Fibroblast of mammary gland (primary cell): ENCODE data around the gene TTBK2.

Source experiments
- DNase-seq: peaks from one replicate; pipeline ENCODE4 v3.0.0-alpha.2; 2010; ENCODE audit warnings: low read depth
- H3K4me3 ChIP-seq: 2 replicates; pipeline ENCODE4 v1.5.1; 2011; ENCODE audit warnings: low read depth, mild to moderate bottlenecking, low read length, moderate library complexity; ENCODE audit not compliant: control insufficient read depth
- TF ChIP-seq, protein P1 (sequence below): conservative IDR thresholded peaks from 2 replicates; pipeline ENCODE4 v1.5.1; 2011; ENCODE audit warnings: low read depth, low read length, inconsistent platforms; ENCODE audit not compliant: control insufficient read depth, insufficient read depth

Gene TTBK2

DNA sequence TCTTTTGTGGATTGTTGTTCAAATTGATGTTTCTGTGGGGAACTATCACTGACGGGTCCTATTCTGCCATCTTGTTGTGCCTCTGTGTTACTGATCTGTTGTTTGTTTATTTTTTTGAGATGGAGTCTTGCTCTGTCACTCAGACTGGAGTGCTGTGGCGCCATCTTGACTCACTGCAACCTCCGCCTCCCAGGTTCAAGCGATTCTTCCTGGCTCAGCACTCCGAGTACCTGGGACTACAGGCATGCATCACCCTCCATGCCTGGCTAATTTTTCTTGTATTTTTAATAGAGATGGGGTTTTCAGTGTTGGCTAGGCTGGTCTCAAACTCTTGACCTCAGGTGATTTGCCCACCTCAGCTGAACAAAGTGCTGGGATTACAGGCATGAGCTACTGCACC is 215.2 kb downstream of the TTBK2 start:
- DNase-seq: no peak
- TF ChIP-seq, protein P1, sequence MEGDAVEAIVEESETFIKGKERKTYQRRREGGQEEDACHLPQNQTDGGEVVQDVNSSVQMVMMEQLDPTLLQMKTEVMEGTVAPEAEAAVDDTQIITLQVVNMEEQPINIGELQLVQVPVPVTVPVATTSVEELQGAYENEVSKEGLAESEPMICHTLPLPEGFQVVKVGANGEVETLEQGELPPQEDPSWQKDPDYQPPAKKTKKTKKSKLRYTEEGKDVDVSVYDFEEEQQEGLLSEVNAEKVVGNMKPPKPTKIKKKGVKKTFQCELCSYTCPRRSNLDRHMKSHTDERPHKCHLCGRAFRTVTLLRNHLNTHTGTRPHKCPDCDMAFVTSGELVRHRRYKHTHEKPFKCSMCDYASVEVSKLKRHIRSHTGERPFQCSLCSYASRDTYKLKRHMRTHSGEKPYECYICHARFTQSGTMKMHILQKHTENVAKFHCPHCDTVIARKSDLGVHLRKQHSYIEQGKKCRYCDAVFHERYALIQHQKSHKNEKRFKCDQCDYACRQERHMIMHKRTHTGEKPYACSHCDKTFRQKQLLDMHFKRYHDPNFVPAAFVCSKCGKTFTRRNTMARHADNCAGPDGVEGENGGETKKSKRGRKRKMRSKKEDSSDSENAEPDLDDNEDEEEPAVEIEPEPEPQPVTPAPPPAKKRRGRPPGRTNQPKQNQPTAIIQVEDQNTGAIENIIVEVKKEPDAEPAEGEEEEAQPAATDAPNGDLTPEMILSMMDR: no peak
- H3K4me3 ChIP-seq: no peak overlapping the region

DNA sequence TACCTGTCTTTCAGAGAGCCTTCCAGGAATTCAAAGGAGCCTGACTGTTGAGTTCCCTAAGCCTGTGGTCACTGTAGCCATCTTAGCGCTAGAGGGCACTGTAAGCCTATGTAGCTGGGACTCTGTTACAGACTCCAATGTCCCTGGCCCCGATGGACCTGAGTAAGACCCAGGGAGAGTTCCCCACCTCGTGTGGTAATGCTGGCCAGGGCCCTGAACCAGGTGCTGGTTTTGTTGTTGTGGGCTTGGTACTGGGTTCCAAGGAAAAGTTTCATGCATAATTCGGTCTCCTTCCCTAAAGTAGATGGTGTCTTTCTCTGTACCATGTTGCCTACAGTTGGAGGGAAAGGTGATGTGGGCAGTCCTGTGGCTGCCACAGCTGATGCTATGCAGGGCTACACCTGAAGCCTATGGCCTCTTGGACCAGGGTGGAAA is 216.1 kb downstream of the TTBK2 start:
- peak; percentile 71 for DNase-seq
- no peak overlapping the region for H3K4me3 ChIP-seq
- TF ChIP-seq, protein P1: peak; percentile 91

DNA sequence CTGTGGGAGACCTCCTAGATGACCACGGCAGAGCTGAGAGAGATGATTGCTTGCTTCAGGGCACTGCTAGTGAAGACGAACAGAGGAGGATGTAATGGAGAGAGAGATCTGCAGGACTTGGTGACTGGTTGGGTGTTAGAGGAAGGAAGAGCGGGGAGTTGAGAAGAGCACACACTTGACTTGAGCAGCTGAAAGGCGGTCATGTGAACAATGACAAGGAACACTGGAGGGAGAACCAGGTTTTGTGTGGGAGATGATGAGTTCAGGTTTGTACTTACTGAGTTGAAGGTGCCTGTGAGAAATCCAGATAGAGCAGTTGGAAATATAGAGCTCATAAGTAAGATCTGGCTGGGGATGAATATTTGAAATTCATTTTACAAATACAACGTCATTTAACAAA is 224.0 kb downstream of the TTBK2 start:
- TF ChIP-seq, protein P1: no peak
- no peak overlapping the region for H3K4me3 ChIP-seq
- DNase-seq: no peak

DNA sequence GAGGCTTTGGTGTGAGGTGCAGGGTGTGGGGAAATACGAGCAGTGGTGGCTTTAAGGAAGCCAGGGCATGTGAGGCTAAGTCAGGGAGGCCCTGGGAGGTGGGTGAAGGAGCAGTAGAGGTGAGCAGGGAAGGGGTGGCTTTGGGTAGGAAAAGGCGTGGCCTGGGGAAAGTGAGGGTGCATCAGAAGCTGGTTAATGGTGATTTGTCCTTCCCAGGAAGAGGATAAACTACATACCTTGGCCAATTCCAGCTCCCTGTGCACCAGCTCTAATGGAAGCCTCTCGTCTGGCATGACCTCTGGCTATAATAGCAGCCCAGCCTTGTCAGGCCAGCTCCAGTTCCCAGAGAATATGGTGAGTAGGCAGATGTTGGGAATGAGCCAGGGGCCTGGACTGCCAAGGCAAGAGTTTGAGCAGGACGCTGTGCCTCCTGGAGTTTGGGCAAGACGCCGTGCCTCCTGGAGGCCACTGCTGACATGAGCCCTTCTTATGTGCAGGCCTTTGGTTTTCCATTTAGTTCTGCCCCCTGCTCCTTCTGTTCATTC is 225.0 kb downstream of the TTBK2 start:
- TF ChIP-seq, protein P1: no peak
- H3K4me3 ChIP-seq: no peak overlapping the region
- DNase-seq: peak; percentile 18

DNA sequence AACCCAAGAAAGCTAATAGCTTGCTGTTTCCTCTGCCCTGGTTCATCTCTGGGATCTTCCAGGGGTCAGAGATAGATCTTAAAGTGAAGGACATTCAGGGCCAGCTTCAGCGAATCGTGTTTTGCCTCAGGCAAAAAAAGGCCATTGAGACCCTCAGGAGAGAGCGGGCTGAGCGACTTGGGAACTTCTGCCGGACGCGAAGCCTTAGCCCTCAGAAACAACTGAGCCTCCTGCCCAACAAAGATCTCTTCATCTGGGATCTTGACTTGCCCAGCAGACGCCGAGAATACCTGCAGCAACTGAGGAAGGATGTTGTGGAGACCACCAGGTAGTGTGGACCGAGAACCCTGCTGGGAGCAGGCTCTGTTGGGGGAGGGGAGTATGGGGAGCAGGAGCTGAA is 226.2 kb downstream of the TTBK2 start:
- TF ChIP-seq, protein P1: no peak
- no peak overlapping the region for H3K4me3 ChIP-seq
- no peak for DNase-seq

DNA sequence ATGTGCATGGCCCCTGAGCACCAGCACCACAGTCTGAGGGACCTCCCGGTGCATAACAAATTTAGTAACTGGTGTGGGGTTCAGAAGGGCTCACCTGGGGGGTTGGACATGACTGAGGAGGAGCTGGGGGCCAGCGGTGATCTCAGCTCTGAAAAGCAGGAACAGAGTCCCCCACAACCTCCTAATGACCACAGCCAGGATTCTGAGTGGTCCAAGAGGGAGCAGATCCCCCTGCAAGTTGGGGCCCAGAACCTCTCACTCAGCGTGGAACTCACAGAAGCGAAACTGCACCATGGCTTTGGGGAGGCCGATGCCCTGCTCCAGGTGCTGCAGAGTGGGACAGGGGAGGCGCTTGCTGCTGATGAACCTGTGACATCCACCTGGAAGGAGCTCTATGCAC is 226.6 kb downstream of the TTBK2 start:
- TF ChIP-seq, protein P1: no peak
- DNase-seq: no peak
- H3K4me3 ChIP-seq: no peak overlapping the region

DNA sequence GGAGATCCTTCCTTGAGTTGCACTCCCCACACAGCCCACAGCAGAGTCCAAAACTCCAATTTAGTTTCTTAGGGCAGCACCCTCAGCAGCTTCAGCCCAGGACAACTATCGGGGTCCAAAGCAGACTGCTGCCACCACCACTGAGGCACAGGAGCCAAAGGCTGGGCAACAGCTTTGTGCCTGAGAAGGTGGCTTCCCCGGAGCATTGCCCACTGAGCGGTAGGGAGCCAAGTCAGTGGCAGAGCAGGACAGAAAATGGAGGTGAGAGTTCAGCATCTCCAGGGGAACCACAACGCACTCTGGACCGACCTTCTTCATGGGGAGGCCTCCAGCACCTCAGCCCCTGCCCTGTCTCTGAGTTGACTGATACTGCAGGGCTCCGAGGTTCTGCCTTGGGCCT is 227.1 kb downstream of the TTBK2 start:
- no peak for DNase-seq
- TF ChIP-seq, protein P1: no peak
- H3K4me3 ChIP-seq: no peak overlapping the region
